GM19240 (cell line): Measurements from ENCODE around the gene ZNF429.
"Not testable (repeated sequence)": the region's sequence is repeated elsewhere in the genome, so short reads cannot be mapped to it uniquely, and the experiment has no call there.

ENCODE experiments used
- DNase-seq: peaks from one replicate; pipeline ENCODE4 v3.0.0; 2011; ENCODE audit warnings: low spot score; ENCODE audit not compliant: insufficient read length

The ZNF429 gene

GRCh38 chr19:21590867-21591266 is 85.5 kb downstream of the ZNF429 start:
- DNase-seq, result no peak

- no peak for DNase-seq
Measured at GRCh38 chr19:21593008-21593481, 87.6 kb downstream of the ZNF429 start.

GRCh38 chr19:21593502-21593901 is 88.1 kb downstream of the ZNF429 start:
- DNase-seq, result no peak

GRCh38 chr19:21593934-21594820 is 88.8 kb downstream of the ZNF429 start:
- no peak for DNase-seq

GRCh38 chr19:21595185-21595584 is 89.8 kb downstream of the ZNF429 start:
- no peak for DNase-seq

- no peak for DNase-seq
Measured at GRCh38 chr19:21602082-21602658, 96.8 kb downstream of the ZNF429 start.

GRCh38 chr19:21602659-21603430 is 97.4 kb downstream of the ZNF429 start:
- not testable (repeated sequence) for DNase-seq

GRCh38 chr19:21603431-21604231 is 98.2 kb downstream of the ZNF429 start:
- DNase-seq, result no peak

- no peak for DNase-seq
Measured at GRCh38 chr19:21604351-21604926, 99.0 kb downstream of the ZNF429 start.
